Measurements from ENCODE around the gene RIN3.

RIN3 gene

DNA sequence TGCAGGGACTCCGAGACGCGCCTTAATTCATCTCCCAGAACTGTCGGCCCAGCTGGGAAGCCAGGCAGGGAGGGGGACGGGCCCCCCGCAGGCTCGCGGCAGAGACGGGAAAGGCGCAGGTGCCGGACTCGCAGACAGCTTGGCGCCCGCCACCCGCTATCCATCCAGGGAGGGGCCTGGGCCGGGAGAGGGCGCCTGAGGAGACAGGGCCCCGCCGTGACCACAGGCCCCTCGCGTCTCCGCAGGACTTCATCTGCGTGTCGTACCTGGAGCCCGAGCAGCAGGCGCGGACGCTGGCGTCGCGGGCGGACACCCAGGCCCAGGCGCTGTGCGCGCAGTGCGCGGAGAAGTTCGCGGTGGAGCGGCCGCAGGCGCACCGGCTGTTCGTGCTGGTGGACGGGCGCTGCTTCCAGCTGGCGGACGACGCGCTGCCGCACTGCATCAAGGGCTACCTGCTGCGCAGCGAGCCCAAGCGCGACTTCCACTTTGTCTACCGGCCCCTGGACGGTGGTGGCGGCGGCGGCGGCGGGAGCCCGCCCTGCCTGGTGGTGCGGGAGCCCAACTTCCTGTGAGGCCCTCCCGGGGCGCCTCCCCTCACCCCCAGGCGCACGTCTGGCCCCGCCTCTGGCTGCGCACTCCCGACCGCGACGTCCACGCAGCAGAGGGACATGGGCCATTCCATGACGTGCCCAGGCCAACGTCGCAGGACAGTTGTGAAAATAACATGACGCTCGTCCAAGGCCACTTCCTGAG lies 174.3 kb downstream of the RIN3 start:
- no peak for DNase-seq (ENCODE audit: low spot score)

GRCh38 chr14:92688434-92689375 lies 175.1 kb downstream of the RIN3 start:
- no peak for DNase-seq (ENCODE audit: low spot score)

DNA sequence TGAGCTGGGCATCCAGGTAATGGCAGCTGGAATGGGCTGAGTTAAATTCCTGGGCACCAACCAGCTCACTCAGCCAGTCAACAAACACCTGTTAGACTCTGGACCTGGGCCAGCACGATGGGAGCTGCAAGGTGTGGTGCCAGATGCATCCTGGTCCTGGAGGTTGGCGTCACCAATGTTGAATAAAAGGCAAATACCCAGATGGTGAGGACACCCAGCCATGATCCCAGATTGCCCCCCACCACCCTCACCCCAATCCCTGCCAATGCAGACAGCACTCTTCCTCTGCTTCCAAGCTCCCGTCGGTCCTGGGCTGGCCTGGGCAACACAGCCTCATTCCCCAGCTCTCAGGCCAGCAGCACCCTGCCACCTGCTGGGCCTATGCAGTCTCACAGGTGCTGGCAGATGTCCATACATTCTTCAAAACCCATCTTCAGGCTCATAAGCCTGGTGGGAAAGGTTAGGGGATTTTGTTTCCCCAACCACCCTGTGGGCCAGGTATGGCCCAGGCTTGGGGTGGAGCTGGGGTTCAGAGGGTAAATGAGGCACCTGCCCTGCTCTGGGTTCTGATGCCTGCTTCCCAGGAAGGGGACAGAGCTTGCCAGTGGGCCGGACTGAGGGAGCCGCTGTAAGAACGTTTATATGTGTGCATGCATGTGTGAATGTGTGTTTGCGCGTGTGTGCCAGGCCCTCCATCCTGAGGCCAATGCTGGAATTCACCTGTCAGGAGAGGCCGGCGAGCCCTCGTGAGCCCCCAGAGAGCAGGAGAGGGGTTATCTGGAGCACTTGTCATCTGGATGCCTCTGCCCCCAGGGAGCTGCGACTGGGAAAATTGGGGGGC lies 176.8 kb downstream of the RIN3 start:
- no peak for DNase-seq (ENCODE audit: low spot score)

DNA sequence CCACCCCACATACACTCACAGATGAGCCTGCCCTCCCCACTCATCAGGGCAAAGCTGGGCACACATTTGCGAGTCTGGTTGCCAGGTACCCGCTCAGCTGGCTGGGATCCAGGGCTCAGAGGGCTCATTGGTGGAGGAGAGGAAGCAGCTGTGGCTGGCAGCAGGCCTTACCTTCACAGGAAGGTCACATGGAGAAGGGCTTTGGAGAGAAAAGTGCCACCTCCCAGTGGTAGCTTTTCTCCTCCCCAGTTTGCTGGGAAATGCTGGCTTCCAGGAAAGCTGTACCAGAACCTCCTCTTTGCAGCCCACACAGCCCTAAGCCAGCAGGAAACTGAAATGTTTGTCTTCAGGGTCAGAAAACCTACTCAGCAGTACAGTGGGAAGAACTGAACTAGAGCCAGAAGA lies 179.2 kb downstream of the RIN3 start:
- no peak for DNase-seq (ENCODE audit: low spot score)

DNA sequence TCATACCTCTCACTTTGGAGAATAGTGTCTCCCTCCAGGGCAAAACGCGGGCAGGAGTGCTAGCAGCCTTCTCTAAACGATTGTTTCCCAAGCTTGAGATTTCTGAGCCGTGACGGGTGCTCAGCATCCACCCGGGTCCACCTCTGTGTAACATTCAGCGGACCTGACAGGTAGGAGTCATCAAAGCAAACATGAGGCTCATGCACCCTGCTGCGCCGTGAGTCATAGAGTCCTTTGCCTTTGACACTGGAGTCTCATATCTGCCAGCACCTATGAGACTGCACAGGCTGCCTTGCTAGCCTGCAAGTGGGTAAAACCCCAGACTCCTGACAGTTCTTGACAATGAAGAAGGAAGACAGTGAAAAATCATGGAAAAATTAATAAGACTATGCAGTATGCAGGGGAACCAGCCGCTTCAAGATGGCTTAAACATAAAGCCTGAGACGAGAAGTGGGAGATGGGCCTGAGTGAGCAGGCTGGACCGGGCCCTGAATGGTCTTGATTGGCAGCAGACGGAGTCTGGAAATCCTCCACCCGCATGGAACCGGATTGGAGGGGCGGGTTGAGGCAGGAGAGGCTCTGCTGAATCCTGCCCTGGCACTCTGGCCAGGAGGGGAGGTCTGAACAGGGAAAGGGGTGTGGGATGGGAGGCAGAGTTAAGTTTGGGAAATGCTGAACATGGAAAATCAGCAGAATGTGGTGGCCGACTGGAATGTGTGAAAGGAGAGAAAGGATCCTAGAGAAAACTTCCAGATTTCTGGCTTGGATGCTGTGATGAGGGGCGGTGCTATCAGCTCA lies 180.6 kb downstream of the RIN3 start:
- DNase-seq (ENCODE audit: low spot score): no peak

DNA sequence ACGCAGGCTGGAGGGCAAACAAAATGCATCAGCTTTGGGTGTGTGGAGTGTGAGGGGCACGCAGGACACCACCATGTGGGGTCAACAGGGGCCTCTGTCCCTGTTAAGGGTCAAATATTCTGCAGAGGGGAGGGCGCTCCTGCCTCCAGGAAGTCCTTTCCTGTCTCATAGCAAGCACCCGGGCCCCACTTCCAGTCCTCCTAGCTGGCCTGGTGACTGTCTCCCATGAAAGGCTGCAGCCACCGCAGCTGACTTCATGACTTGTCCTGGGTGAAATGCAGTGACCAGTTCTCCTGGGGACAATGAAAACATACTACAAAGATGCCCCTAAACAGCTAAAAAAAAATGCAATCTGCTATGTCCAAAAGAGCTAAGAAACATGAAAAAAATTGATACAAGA lies 181.2 kb downstream of the RIN3 start:
- no peak for DNase-seq (ENCODE audit: low spot score)

DNA sequence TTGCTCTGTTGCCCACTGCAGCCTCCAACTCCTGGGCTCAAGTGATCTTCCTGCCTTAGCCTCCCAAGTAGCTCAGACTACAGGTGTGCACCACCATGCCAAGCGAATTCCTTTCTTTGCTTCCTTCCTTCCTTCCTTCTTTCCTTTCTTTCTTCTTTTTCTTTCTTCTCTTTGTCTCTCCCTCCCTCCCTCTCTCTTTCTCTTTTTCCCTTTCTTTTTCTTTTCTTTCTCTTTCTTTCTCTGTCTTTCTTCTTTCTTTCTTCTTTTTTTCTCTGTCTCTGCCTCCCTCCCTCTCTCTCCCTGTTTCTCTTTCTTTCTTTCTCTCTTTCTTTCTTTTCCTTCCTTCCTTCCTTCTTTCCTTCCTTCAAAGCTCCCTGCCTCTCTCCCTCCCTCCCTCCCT lies 182.0 kb downstream of the RIN3 start:
- no peak for DNase-seq (ENCODE audit: low spot score)

GRCh38 chr14:92696366-92696765 lies 182.8 kb downstream of the RIN3 start:
- no peak for DNase-seq (ENCODE audit: low spot score)

DNA sequence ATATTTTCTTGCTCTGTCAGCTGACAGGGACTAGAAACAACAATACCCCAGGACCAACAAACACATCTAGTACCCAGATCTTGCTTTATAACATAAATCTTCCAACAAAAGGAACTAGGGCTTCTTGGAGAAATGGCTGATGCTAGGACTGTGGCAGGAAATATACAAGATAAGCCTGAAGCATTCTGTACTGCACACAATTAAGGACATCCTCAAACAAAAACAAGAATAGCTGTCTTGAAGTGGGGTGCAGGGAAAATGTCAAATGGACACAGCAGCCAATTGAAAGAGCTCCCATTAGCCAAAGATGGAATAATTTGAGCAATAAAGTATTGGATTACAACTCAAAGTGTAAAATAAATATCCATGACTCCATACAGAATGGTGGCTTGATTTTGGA lies 184.8 kb downstream of the RIN3 start:
- DNase-seq (ENCODE audit: low spot score): no peak

- no peak for DNase-seq (ENCODE audit: low spot score)
Observed at GRCh38 chr14:92701826-92702225, 188.2 kb downstream of the RIN3 start.

- DNase-seq (ENCODE audit: low spot score): no peak
Observed at GRCh38 chr14:92702441-92702918, 188.9 kb downstream of the RIN3 start.

GRCh38 chr14:92703516-92703915 lies 189.9 kb downstream of the RIN3 start:
- no peak for DNase-seq (ENCODE audit: low spot score)

GRCh38 chr14:92704036-92704804 lies 190.6 kb downstream of the RIN3 start:
- DNase-seq (ENCODE audit: low spot score): no peak

GRCh38 chr14:92704821-92705220 lies 191.2 kb downstream of the RIN3 start:
- DNase-seq (ENCODE audit: low spot score): no peak

GRCh38 chr14:92706386-92706785 lies 192.8 kb downstream of the RIN3 start:
- DNase-seq (ENCODE audit: low spot score): no peak

GRCh38 chr14:92709340-92710000 lies 195.9 kb downstream of the RIN3 start:
- DNase-seq (ENCODE audit: low spot score): no peak

DNA sequence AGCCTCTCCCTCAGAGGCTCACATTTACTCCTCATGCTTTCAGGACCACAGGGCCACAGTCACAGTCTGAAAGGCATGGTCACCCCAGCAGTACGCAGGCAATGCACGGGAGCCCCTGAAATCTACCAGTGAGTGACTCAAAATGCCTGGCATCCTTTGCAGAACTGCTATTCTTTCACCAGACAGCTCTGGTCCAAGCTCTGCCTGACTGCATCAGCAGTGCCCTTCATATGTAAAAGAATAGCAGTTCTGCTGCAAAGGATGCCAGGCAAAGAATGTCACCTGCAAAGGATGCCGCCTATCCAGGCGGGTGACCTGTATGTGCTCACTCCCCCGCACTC lies 196.4 kb downstream of the RIN3 start:
- DNase-seq (ENCODE audit: low spot score): no peak

DNA sequence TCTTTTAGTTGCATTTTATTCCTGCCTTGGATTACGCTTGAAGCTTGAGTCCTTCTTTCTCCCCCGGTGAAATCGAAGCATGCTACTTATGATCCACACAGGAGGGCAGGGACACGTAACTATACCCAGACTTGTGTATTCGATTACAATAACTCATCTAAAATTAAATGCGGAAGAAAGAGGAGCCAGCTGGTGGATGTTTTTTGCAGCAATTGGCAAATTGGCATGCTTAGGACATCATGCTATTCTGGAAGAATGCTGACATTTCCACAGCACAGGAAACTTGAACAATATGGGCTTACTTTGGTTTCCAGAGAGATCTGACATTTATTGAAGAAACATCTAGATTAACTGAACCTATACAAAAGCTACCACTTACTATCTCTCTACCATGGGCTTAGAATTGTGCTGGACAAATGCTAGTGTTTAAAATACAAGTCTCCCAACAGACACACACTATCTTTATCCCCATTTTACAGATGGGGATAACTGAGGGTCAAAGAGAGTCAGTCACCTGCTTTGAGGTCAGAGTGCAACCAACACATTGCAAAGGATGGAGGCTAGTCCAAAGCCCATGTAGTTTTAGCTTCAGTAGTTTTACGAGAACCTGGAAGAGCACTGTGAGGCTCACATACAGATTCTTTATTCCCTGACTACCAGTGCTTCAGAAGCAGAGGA lies 198.5 kb downstream of the RIN3 start:
- DNase-seq (ENCODE audit: low spot score): no peak

DNA sequence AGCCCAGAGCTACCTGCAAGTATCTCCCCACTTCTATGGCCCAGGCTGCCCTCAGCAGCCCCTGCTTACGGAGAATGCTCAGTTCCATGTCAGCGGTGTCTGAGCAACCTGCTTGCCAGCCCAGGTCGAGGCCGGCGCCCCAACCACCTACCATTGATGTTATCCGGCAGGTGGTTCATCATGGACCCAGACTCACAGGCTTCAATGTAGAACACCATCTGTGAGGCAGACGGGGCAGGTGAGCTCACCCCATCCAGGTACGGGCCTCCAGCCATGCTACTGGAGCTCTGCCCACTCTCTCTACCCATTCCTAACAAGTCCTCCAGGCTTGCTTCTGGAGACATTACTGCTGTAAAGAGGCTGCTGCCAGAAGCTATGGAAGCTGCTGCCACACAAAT lies 199.1 kb downstream of the RIN3 start:
- no peak for DNase-seq (ENCODE audit: low spot score)
